Fibroblast of mammary gland (primary cell): ENCODE results near the gene PAX6.

Experiments
- DNase-seq: peaks from one replicate; pipeline ENCODE4 v3.0.0-alpha.2; 2010; ENCODE audit warnings: low read depth
- H3K4me3 ChIP-seq: 2 replicates; pipeline ENCODE4 v1.5.1; 2011; ENCODE audit warnings: low read depth, mild to moderate bottlenecking, low read length, moderate library complexity; ENCODE audit not compliant: control insufficient read depth
- CTCF ChIP-seq: conservative IDR thresholded peaks from 2 replicates; pipeline ENCODE4 v1.5.1; 2011; ENCODE audit warnings: low read depth, low read length, inconsistent platforms; ENCODE audit not compliant: control insufficient read depth, insufficient read depth

PAX6 gene

GRCh38 chr11:31814176-31814868 is 3.2 kb upstream of the PAX6 start:
- no peak for DNase-seq
- no peak overlapping the region for H3K4me3 ChIP-seq

GRCh38 chr11:31813391-31814175 is 2.5 kb upstream of the PAX6 start:
- H3K4me3 ChIP-seq = no peak overlapping the region
- no peak for DNase-seq
- no peak for TF ChIP-seq CTCF

More at GRCh38 chr11:31814176-31814868, 3.2 kb upstream of the PAX6 start:
- no peak for TF ChIP-seq CTCF

GRCh38 chr11:31812383-31813381 is 1.6 kb upstream of the PAX6 start:
- DNase-seq = no peak
- peak overlapping the region; percentile 2 for H3K4me3 ChIP-seq
- no peak for TF ChIP-seq CTCF

GRCh38 chr11:31809857-31810778 is 1.0 kb downstream of the PAX6 start:
- H3K4me3 ChIP-seq = no peak overlapping the region
- TF ChIP-seq CTCF = no peak
- DNase-seq = peak; percentile 26

GRCh38 chr11:31809541-31809856 is 1.6 kb downstream of the PAX6 start:
- no peak for TF ChIP-seq CTCF
- no peak overlapping the region for H3K4me3 ChIP-seq
- no peak for DNase-seq
